ENCODE results near the gene GNAO1.

GNAO1 gene

DNA sequence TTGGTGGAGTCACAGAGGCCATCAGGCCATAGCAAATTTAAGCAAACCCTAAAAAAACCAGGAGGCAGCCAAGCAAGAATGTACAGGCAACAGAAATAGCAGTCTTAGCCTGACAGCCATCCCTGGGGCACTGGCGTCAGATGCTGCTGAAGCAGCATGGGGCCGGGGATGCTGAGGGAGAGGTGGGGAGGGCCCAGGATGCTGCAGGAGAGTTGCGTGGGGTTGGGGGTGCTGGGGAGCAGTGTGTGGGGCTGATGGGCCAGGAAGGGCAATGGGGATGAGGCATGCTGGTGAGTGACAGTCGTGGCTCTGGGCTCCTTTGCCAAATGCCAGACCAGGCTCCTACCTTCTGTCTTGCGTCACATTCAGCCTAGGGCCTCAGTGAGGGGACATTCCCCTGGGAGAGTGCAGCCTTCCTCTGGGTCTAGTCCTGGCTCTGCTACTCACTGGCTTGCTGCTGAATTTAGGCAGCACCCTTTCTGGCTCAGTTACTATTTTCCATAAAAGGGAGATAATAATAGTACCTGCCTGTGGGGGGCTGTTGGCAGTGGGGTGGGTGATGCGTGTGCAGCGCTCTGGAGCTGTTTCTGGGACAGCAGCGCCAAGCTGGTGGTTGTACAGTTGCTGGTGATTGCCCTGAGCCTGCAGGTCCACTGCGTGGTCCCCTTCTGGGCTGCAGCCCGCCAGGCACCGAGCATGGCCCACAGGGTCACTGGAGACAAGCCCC is 146.0 kb downstream of the GNAO1 start:
- DNase-seq, result no peak

- DNase-seq, result no peak
Measured at GRCh38 chr16:56337858-56338325, 146.6 kb downstream of the GNAO1 start.

DNA sequence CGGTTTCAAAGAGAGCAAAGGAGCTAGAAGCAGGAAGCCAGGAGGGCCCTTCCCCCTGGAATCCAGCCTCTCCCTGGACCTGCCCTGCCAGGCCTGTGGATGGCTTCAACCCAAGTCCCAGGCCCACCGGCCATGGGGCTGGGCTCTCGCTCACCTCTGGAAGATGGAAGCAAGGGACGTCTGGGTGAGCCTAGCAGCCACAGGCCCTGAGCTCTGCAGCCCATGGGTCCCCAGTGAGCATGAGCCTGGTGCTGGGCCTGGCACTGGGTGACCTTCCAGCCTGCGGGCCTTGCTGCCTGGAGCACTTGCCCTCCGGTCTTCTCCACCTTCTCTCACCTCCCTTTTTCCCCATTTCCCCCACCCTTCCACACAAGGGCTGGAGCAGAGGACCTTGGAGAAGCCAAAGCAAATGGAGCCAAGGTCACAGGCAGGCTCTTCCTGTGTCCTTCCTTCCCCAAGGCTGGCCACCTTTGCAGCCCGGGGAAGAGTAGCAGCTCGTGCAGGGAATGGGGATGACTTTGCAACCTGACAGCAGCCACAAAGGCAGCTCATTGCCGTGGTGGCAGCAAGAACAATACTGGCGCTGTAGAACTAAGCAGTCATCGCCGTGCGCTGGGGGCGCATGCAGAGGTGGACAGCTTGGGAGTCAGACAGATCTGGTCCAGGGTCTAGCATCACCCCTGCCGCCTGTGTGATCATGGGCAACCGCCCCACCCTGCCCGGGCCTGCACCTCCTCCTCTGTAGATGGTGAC is 147.5 kb downstream of the GNAO1 start:
- DNase-seq, result no peak

- no peak for DNase-seq
Measured at GRCh38 chr16:56339431-56340195, 148.3 kb downstream of the GNAO1 start.

GRCh38 chr16:56340416-56340815 is 149.1 kb downstream of the GNAO1 start:
- no peak for DNase-seq

DNA sequence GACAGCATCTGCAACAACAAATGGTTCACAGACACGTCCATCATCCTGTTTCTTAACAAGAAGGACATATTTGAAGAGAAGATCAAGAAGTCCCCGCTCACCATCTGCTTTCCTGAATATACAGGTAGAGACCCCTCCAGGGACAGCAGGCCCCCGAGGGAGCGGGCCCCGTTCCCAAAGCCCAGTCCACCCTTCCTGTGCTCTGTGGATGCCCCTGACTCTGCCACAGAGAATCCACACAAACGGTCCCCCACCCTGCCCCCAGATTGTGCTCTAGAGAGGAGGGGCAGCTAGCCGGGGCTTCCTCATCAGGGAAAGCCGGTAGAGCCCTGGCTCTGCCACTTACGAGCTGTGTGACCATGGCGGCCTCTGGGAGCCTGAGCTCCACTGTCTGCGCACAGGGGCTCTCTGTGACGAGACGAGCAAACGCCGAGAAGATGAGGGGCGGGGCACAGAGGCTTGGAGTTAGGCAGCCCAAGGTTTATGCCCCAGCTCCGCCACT is 149.6 kb downstream of the GNAO1 start:
- no peak for DNase-seq

GRCh38 chr16:56341656-56342399 is 150.5 kb downstream of the GNAO1 start:
- DNase-seq, result no peak

- no peak for DNase-seq
Measured at GRCh38 chr16:56343661-56344517, 152.6 kb downstream of the GNAO1 start.

DNA sequence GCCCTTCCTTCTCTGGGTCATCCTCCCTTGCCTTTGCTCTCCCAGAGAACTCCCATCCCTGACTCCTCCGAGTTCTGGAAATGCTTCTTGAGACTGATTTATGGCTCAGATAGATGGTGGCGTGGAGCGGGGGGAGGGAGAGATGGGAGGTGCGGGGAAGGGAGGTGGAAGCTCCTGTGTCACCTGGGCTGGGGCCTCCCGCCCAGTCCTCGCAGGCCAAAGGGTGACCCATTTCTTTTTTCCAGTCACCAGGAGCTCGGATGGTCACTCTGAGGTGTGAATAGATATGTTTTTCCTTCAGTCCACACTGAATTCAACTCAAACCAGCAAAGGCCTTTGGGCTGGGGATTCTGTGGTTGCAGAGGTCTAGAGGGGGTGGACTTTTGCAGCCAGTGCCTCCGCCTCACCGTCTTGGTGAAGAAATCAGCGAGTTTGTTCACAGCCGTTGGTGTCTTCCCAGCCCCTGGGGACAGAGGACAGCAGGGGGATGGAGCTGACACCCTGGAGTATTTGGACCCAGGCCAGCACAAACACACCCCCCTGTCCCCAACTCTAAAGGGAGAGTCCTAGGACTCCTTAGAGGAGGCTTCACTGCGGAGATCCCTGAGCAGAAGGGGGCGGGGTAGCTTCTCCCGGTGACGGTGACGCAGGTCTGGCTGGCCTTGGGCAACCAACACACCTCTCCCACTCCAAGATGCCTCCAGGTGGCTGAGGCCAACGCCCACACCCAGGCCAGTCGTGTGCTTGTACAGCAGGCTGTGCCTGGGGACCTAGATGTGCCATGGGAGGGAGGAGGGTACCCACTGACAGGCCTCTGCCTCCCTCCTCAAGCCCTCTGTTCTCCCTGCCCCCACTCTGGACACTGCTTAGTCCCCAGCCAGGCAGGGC is 153.5 kb downstream of the GNAO1 start:
- DNase-seq, result no peak

DNA sequence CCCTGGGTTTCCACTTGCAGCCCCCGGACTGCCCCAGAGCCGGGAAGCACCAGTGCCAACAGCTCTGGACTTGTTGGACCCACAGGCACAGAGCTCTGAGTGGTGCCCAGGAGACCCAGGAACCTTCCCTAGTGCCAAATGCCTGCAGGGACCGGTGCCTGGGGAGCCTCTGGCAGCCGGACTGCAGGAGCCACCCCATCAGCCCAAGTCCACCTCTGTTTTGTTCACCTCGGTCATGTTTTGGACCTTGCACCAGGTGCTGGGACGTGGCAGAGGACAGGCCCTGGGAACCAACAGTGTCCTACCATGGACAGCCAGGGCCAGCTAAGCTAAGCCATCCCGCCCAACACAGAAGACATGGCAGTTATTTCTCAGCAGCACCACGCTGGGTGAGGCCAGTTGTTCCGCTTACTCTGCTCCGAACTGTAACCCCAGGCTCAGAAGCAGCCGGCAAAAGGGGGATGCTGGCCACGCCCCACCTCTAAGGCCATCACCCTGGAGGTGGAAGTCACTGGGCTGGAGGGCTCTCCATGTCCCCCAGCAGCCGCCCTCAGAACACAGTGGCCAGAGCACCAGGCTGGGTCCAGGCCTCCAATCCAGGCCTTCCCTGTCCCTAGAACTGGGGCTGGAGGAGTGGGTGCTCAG is 154.2 kb downstream of the GNAO1 start:
- DNase-seq, result no peak

DNA sequence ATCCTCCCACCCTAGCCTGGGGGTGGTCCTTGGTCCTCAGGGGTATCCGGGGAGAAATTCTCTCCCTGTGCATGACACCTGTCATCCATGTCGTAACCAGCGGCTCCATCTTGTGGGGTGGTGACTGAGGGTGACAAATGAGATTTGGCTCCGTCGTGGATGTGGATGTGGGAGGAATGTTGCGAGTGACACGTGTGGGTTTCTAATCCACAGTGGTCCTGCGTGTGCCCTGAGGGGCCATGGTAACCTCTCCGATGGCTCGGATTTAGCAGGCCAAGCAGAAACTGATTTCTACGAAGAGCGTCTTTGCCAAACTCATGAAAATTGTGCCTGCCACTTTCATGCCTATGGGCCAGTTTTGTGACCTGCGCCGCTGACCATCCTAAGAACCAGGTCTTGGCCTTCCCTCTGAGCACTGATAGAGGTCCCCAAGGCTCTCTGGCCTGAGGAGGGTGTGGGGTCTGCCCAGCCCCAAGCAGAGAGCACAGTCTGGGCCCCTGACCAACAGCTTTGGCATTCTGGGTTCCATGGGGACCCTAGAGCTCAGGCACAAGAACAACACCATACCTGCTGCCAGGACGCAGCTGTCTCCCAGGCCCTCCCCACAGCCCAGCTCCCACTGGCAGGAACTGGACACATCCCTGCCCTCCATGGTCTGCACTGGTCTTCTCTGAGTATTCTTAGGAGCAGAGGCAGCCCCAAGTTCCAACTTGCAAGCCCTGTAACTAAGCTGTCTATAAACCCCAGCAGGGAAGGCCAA is 155.0 kb downstream of the GNAO1 start:
- no peak for DNase-seq

DNA sequence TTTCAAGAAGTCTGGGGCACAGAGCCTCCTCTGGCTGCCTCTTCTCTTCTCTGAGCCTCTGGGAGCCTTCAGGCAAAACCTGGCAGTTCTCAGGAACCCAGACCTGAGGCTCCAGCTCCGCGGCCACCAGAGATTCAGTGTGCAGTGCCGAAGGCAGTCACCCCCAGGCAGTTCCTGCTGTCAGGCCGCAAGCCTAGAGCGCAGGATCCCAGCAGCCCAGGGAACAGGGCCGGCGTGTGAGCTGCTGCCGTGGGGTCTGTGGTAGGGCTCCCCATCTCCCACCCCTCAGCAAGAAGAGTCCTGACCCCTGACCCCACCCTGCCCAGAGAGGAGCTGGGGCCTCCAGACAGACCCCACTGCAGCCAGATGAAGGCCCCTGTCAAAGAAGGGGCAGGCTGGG is 155.9 kb downstream of the GNAO1 start:
- DNase-seq, result no peak

GRCh38 chr16:56347670-56348069 is 156.4 kb downstream of the GNAO1 start:
- no peak for DNase-seq

- DNase-seq, result no peak
Measured at GRCh38 chr16:56348168-56349085, 157.1 kb downstream of the GNAO1 start.

DNA sequence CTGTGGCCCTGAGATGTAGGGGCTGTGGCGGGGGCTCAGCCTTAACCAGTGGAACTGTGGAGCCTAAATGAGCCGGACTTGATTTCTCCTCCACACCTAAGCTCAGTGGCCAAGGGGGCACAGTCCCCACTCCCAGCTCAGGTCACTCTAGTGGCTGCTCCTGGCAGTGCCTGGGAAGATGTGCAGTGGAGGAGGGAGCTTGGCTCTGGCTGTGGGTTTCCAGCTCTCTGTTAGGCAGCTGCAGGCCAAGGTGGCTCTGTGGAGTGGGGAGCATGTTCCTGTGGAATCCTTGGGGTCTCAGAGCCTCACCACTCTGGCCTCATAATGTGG is 157.8 kb downstream of the GNAO1 start:
- DNase-seq, result no peak

DNA sequence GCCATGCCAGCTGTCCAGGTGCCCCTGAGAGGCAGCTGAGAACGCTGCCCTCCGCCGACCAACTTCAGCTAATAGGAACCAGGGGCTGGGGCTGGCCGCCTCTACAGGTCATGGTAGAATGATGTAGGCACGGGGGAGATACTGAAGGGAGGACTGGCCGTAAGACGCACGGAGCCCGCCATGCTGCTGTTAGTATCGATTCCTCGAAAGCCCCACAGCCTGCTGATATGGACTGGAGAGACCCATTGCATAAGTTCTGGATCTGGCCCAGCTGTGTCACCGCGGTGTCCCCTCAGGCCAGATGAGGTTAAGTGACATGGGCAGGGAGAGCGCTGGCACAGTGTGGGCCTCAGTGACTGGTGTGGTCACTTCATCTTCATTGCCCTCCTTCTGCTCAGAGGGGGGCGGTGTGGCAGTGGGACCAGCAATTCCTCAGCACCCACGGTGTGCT is 158.4 kb downstream of the GNAO1 start:
- no peak for DNase-seq

DNA sequence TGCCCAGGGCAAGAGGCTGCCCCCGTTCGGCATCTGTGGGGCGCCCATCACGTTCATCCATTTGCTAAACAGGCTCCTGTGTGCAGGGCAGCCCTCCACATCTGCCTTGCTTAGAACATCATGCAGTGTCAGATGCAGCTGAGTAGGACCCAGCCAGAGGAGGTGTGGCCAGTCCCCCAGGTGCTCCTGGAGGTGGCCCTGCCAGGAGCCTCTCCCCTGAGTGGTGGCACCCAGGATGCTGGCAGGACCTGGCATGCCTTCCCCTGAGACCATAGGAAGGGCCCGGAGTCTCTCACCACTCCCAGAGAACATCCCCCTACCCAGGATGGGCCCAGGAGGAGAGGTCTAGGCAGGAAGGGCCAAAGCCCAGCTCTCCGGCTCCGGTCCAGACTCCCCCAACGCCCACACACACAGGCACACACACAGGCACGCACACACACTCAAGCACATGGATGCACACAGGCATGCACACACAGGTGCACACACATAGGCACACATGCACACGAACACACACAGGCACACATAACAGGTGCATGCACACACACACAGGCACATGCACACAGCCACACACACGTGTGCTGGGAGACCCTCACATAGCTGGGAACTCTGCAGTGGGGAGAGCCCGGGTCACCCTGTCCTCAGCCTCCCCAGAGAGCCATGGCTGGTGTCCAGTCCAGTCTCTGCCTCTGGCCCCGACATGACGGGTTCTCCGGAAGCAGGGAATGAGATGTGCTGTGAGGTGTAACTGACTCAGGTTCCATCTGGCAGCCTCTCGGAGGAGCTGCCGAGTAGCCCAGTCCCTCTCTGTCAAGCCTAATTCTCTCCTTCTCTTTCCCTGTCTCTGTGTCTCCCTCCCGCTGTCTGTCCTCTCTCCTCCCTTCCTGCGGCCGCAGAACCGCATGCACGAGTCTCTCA is 159.5 kb downstream of the GNAO1 start:
- no peak for DNase-seq

Data from suppressor macrophage treated with lipopolysaccharide for 1 hour (primary cell).